Neural progenitor cell (in vitro differentiated cells): ENCODE measurements around the gene ANKRD11. TPM values are rescaled to one million over a fixed set of nuclear protein-coding genes. Genes with fewer than 3 reads are reported as not detected.
A peak's percentile ranks its signal among the peaks of the same experiment; 100 is the strongest.

Experiments
- DNase-seq: peaks from one replicate; pipeline ENCODE4 v3.0.0-alpha.2; 2016; ENCODE audit warnings: low spot score
- H2AFZ ChIP-seq: fragments of 200-600 bp; sonication (generic); replicated peaks from 2 replicates; pipeline ENCODE4 v1.6.1; 2016; ENCODE audit warnings: antibody characterized with exemption
- H3F3A ChIP-seq: fragments of 200-600 bp; sonication (generic); 2 replicates; pipeline ENCODE4 v1.6.1; 2016; ENCODE audit warnings: antibody characterized with exemption, low read depth
- H3K27ac ChIP-seq: fragments of 200-600 bp; sonication (generic); 2 replicates; pipeline ENCODE4 v1.5.1; 2016; ENCODE audit warnings: mild to moderate bottlenecking
- H3K27me3 ChIP-seq: fragments of 200-600 bp; sonication (generic); 2 replicates; pipeline ENCODE4 v1.6.1; 2016; ENCODE audit warnings: mild to moderate bottlenecking, moderate library complexity
- H3K36me3 ChIP-seq: fragments of 200-600 bp; sonication (generic); 2 replicates; pipeline ENCODE4 v1.5.1; 2016
- H3K4me1 ChIP-seq: fragments of 200-600 bp; sonication (generic); 2 replicates; pipeline ENCODE4 v1.6.1; 2016; ENCODE audit warnings: mixed run types
- H3K4me2 ChIP-seq: fragments of 200-600 bp; sonication (generic); 2 replicates; pipeline ENCODE4 v1.6.1; 2016
- H3K4me3 ChIP-seq: fragments of 200-600 bp; sonication (generic); 2 replicates; pipeline ENCODE4 v1.5.1; 2016
- H3K79me2 ChIP-seq: fragments of 200-600 bp; sonication (generic); 2 replicates; pipeline ENCODE4 v1.6.1; 2016; ENCODE audit warnings: low read depth
- H3K9ac ChIP-seq: fragments of 200-600 bp; sonication (generic); 2 replicates; pipeline ENCODE4 v1.6.1; 2016
- H3K9me3 ChIP-seq: fragments of 200-600 bp; sonication (generic); 2 replicates; pipeline ENCODE4 v1.5.1; 2016; ENCODE audit warnings: low read depth
- H4K20me1 ChIP-seq: fragments of 200-600 bp; sonication (generic); 2 replicates; pipeline ENCODE4 v1.6.1; 2016; ENCODE audit warnings: low read depth
- H3K27ac Mint-ChIP-seq: 3 replicates; pipeline ENCODE4 v1.8.0; 2021; ENCODE audit warnings: mixed read lengths
- H3K27me3 Mint-ChIP-seq: 2 replicates; pipeline ENCODE4 v1.8.0; 2022; ENCODE audit warnings: low read depth, mild to moderate bottlenecking, inconsistent platforms, moderate library complexity, mixed read lengths; ENCODE audit not compliant: insufficient read depth
- H3K36me3 Mint-ChIP-seq: 3 replicates; pipeline ENCODE4 v1.8.0; 2021; ENCODE audit warnings: mixed read lengths
- H3K4me1 Mint-ChIP-seq: 3 replicates; pipeline ENCODE4 v1.8.0; 2021; ENCODE audit warnings: mixed read lengths
- H3K4me3 Mint-ChIP-seq: 3 replicates; pipeline ENCODE4 v1.8.0; 2021; ENCODE audit warnings: mild to moderate bottlenecking, moderate library complexity, mixed read lengths
- H3K9me3 Mint-ChIP-seq: 3 replicates; pipeline ENCODE4 v1.8.0; 2020; ENCODE audit warnings: mixed read lengths
- CTCF ChIP-seq: fragments of 200-600 bp; sonication (generic); IDR thresholded peaks from 2 replicates; pipeline ENCODE4 v1.5.1; 2017; ENCODE audit warnings: antibody characterized with exemption, mild to moderate bottlenecking
- EZH2 ChIP-seq: fragments of 200-600 bp; sonication (generic); IDR thresholded peaks from 2 replicates; pipeline ENCODE4 v1.6.1; 2017; ENCODE audit warnings: antibody characterized with exemption, mild to moderate bottlenecking, moderate library complexity
- EZH2phosphoT487 ChIP-seq: fragments of 200-600 bp; sonication (generic); IDR thresholded peaks from 2 replicates; pipeline ENCODE4 v1.6.1; 2017; ENCODE audit warnings: antibody characterized with exemption
- total RNA-seq: library from RNA; depleted of rRNA; stranded (reverse); fragments of >200 nt; gene quantifications from 2 replicates; pipeline ENCODE4 v1.2.3, GENCODE V29; 2015; ENCODE audit warnings: low replicate concordance

Gene ANKRD11
- total RNA-seq, 1 donor from 2014 or later = 47.3 TPM

- Mint-ChIP-seq H3K27ac (peak overlapping the region; percentile 96), H3K9me3 (no peaks in the 10 kb centered on the region), H3K4me3 (peak overlapping the region; percentile 73), H3K4me1 (peaks cover 75% of the 10 kb centered on the region), H3K36me3 (peaks cover 3% of the 10 kb centered on the region), H3K27me3 (no peaks in the 10 kb centered on the region)
- Histone ChIP-seq H2AFZ (no peak overlapping the region), H3K27me3 (no peaks in the 10 kb centered on the region), H3K36me3 (no peaks in the 10 kb centered on the region), H3K4me1 (peaks cover 29% of the 10 kb centered on the region), H3F3A (peaks cover 16% of the 10 kb centered on the region), H3K9ac (no peak overlapping the region), H3K27ac (peak overlapping the region; percentile 65), H4K20me1 (peaks cover 97% of the 10 kb centered on the region), H3K79me2 (peaks cover 100% of the 10 kb centered on the region), H3K9me3 (no peaks in the 10 kb centered on the region), H3K4me3 (no peak overlapping the region), H3K4me2 (peak overlapping the region; percentile 31)
- TF ChIP-seq EZH2 = no peak
- TF ChIP-seq CTCF = no peak
- TF ChIP-seq EZH2phosphoT487 = no peak
- no peak for DNase-seq
Observed at GRCh38 chr16:89344458-89344834, 145.9 kb downstream of the ANKRD11 start.

- peak overlapping the region; percentile 73 for H3K4me3 Mint-ChIP-seq
- H3K9me3 Mint-ChIP-seq = no peaks in the 10 kb centered on the region
- Histone ChIP-seq H3K9me3 (no peaks in the 10 kb centered on the region), H3K36me3 (no peaks in the 10 kb centered on the region), H3K9ac (no peak overlapping the region), H2AFZ (no peak overlapping the region), H3K79me2 (peaks cover 100% of the 10 kb centered on the region), H3K4me3 (no peak overlapping the region), H3K4me1 (peaks cover 29% of the 10 kb centered on the region), H3K27me3 (no peaks in the 10 kb centered on the region), H3K4me2 (peak overlapping the region; percentile 31), H4K20me1 (peaks cover 99% of the 10 kb centered on the region), H3K27ac (peak overlapping the region; percentile 65), H3F3A (peaks cover 16% of the 10 kb centered on the region)
- H3K27me3 Mint-ChIP-seq = peaks cover 3% of the 10 kb centered on the region
- H3K4me1 Mint-ChIP-seq = peaks cover 78% of the 10 kb centered on the region
- DNase-seq = no peak
- TF ChIP-seq EZH2phosphoT487 (no peak), EZH2 (no peak), CTCF (no peak)
- peaks cover 3% of the 10 kb centered on the region for H3K36me3 Mint-ChIP-seq
- H3K27ac Mint-ChIP-seq = peak overlapping the region; percentile 96
Observed at GRCh38 chr16:89343501-89344457, 146.6 kb downstream of the ANKRD11 start.

GRCh38 chr16:89341697-89342694 lies 148.4 kb downstream of the ANKRD11 start:
- TF ChIP-seq EZH2 = no peak
- no peak for TF ChIP-seq EZH2phosphoT487
- TF ChIP-seq CTCF = no peak
- H3K9me3 Mint-ChIP-seq = no peaks in the 10 kb centered on the region
- peaks cover 71% of the 10 kb centered on the region for H3K4me1 Mint-ChIP-seq
- peak overlapping the region; percentile 60 for H3K27ac Mint-ChIP-seq
- Histone ChIP-seq H3F3A (peaks cover 16% of the 10 kb centered on the region), H3K4me1 (peaks cover 29% of the 10 kb centered on the region), H2AFZ (no peak overlapping the region), H3K4me2 (no peak overlapping the region), H3K27ac (no peak overlapping the region), H3K9ac (no peak overlapping the region), H3K27me3 (no peaks in the 10 kb centered on the region), H3K4me3 (no peak overlapping the region), H4K20me1 (peaks cover 99% of the 10 kb centered on the region), H3K36me3 (no peaks in the 10 kb centered on the region), H3K79me2 (peaks cover 100% of the 10 kb centered on the region), H3K9me3 (no peaks in the 10 kb centered on the region)
- no peak overlapping the region for H3K4me3 Mint-ChIP-seq
- peaks cover 3% of the 10 kb centered on the region for H3K36me3 Mint-ChIP-seq
- DNase-seq = no peak
- peaks cover 4% of the 10 kb centered on the region for H3K27me3 Mint-ChIP-seq
